ENCODE measurements around the gene KLHL10.

The KLHL10 gene

GRCh38 chr17:41892021-41892376 lies 54.4 kb downstream of the KLHL10 start:
- no peak for DNase-seq (ENCODE audit: low read depth in 1 of 2, low spot score in 1 of 2)

GRCh38 chr17:41893384-41893783 lies 55.8 kb downstream of the KLHL10 start:
- no peak for DNase-seq (ENCODE audit: low read depth in 1 of 2, low spot score in 1 of 2)

GRCh38 chr17:41894791-41895331 lies 57.2 kb downstream of the KLHL10 start:
- DNase-seq (ENCODE audit: low read depth in 1 of 2, low spot score in 1 of 2), result no peak

- no peak for DNase-seq (ENCODE audit: low read depth in 1 of 2, low spot score in 1 of 2)
These were observed 58.0 kb downstream of the KLHL10 start for GRCh38 chr17:41895617-41896016.

GRCh38 chr17:41896726-41897125 lies 59.1 kb downstream of the KLHL10 start:
- no peak for DNase-seq (ENCODE audit: low read depth in 1 of 2, low spot score in 1 of 2)

Measured in activated T-helper 1 cell treated with anti-CD3 and anti-CD28 coated beads, Interleukin-2, amount 50 U/mL, for 16 hours (primary cell).